NCI-H187 (cell line): Measurements from ENCODE around the gene TPM4.
"Not testable (repeated sequence)": the region's sequence is repeated elsewhere in the genome, so short reads cannot be mapped to it uniquely, and the experiment has no call there.

Experiments
- DNase-seq, 2 experiments: peaks; one replicate each; lab custom pipeline; 2025; lab: John Stamatoyannopoulos, UW

The TPM4 gene

GRCh38 chr19:16076154-16076957 lies at the start of gene TPM4:
TSS of gene TPM4 (plus strand) at chr19:16076495. CDS start at chr19:16076566, 71 bp downstream.
- DNase-seq: no peak

- DNase-seq: no peak
Observed at GRCh38 chr19:16026756-16027155, 49.5 kb upstream of the TPM4 start.

DNA sequence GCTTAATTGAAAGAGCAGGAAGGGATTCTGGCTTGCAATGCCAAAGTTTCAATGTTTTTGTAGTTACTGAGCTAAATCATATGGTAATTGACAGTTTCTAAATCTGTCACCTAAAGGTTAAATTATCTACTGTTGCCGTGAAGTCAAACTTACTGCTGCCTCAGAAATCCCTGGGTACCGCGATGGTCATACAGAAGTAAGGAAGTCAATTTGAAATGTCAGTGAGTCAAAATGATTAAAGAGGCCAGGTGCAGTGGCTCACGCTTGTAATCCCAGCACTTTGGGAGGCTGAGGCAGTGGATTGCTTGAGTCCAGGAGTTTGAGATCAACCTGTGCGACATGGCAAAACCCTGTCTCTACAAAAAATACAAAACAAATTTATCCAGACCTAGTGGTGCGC lies 48.8 kb upstream of the TPM4 start:
- DNase-seq: no peak

- not testable (repeated sequence) for DNase-seq
Observed at GRCh38 chr19:16030155-16030554, 46.1 kb upstream of the TPM4 start.

GRCh38 chr19:16030964-16031871 lies 45.1 kb upstream of the TPM4 start:
- DNase-seq: no peak

- no peak for DNase-seq
Observed at GRCh38 chr19:16031872-16032200, 44.5 kb upstream of the TPM4 start.

GRCh38 chr19:16032509-16033135 lies 43.7 kb upstream of the TPM4 start:
- DNase-seq: no peak

GRCh38 chr19:16033136-16033530 lies 43.2 kb upstream of the TPM4 start:
- DNase-seq: no peak

GRCh38 chr19:16033721-16034120 lies 42.6 kb upstream of the TPM4 start:
- DNase-seq: no peak

DNA sequence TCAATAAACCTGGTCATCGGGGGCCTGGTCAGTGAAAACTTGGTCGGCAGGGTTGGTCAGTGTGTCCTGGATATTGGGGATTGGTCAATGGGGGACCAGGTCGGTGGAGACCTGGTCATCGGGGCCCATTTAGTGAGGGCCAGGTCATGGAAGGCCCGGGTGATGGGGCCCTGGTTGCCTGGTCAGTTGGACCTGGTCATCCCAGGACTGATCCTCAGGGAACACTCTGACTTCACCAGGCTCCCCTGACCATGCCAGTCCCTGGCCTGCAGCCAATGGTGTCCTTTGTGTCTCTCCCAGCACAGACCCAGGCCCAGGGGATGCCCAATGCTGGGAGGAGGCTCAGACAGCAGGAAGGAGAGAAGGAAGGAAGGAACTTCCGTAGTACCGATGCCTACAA lies 42.1 kb upstream of the TPM4 start:
- no peak for DNase-seq

DNA sequence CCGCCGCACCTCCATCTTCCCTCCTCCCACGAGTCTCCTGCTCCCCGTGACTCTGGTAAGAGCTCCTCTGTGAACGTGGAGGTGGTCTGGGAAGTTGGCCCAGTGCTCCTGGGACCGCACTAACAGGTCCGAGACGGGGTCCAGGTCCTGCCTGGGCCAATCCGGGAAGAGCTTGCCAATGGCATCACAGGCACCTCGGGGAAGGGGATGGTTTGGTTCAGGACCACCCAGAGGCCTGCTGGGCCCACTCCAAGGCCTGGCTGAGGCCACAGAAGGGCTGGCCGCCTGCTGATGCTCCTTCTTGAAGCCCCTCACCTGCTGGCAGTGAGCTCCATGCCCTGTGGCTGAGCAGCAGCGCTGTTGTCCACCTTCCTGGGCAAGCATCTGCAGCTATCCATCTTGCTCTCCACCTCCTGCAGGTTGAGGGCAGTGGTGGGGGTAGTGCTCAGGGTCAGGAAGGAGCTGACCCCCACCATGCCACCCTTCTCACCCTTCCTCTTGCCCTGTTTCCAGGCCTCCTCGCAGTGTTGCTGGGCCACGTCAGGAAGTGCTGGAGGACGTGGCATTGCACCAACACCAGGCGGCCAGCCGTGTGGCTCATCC lies 41.2 kb upstream of the TPM4 start:
- DNase-seq: no peak

DNA sequence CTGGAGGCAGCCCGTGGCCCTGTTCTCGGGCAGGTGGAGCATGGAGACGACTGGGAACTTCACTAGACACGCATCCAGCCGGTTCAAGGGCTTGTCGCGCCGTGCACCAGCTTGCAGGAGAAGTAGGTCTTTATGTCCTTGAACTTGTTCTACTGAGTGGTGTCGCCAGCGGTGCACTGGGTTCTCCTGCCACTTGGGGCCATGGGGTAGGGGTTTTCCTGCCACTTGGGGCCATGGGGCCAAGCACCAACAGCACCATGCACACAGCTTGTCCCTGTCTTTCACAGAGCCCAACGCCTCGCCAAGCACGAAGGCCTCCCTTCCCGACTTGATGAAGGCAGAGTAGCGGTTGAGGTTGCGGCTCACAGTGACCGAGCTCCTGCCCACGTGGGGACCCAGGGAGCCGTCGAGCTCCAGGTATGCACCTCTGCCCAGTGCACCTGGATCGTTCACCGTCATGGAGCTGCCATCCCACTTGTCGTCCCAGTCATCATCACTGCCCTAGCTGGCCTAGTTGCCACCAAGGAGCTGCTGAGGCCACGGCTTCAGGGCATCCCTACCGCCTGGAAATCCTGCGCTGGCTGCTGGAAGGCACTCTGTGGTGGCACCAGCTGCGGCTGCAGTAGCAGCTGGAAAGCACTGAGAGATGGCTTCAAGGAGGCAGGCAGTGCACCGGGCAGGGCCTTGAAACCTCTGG lies 40.5 kb upstream of the TPM4 start:
- DNase-seq: no peak

- no peak for DNase-seq
Observed at GRCh38 chr19:16036397-16036925, 39.8 kb upstream of the TPM4 start.

DNA sequence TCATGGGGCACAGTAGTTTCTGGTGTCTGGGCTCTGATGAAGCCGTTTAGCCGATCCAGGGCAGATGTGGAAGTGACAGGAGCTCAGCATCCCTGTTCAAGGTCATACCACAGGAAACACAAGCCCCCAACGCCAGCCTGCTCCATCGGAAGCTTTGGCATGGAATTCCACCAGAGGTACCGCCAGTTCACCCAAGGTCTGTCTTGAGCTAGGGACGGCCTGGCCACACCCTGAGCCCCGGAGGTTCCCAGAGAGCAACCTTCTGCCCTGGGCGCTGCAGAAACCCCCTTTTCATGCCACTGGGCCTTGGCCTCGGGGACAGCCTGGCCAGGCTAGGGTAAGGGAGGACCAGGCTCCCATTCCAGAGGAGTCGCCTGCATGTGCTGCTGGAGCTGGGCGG lies 39.4 kb upstream of the TPM4 start:
- no peak for DNase-seq

GRCh38 chr19:16037424-16038195 lies 38.7 kb upstream of the TPM4 start:
- no peak for DNase-seq

- no peak for DNase-seq
Observed at GRCh38 chr19:16038196-16038695, 38.0 kb upstream of the TPM4 start.

DNA sequence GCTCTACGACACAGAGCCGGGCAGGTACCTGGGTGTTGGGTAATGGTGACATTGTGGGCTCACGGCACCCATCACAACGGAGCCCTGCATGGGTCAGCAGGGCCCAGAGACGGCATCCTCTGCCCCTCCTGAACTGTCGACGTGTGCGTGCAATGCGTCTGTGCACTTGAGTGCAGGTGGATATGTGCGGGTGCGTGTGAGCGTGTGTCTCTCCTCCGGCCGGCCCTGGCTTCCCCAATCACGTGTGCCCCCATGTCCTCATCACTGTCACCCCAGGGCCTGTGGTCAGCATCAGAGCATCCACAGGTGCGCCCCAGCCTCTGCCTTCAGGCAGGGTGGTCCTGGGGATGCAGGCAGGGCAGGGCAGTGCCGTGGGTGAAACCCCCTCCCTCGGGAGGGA lies 37.2 kb upstream of the TPM4 start:
- no peak for DNase-seq

- no peak for DNase-seq
Observed at GRCh38 chr19:16039545-16039944, 36.8 kb upstream of the TPM4 start.

- no peak for DNase-seq
Observed at GRCh38 chr19:16040642-16041041, 35.7 kb upstream of the TPM4 start.

DNA sequence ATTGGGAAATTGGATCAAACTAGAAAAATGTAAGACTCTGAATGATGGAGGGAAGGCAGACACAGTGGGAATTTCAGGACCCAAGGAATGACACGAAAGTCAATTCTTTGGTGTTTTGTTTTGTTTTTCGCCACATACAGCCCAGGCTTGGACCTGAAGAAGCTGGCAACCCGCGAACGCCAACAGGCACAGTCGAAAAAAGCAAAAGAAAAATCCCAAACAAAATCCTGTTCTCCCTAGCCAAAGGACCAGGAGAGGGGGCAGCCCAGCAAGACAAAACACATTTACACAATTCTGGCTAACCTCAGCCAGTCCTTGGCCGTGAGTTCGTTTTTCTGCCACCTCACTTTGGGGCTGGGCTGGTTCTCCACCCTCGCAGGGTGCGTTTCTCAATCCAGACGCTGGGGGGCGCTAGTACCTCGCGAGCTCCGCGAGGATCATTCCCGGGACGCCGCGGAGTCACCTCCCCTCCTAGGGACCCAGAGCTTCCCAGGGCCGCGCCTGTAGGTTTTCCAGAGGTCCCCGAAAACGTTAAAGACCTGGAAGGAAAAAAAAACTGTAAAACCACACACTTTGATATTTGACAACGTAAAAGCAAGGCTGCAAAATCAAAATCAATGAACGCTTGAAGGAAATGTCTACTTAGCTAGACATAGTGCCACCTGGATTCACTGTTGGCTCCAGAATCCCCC lies 34.9 kb upstream of the TPM4 start:
- no peak for DNase-seq
